ENCODE measurements around the gene AIRE. TPM values are rescaled to one million over a fixed set of nuclear protein-coding genes. Genes with fewer than 3 reads are reported as not detected.
"Not testable (repeated sequence)": the region's sequence is repeated elsewhere in the genome, so short reads cannot be mapped to it uniquely, and the experiment has no call there.

AIRE gene
- total RNA-seq, 1 donor from 2014 or later = 0.72 TPM

GRCh38 chr21:44335266-44336059, 49.8 kb downstream of the AIRE start:
- no peak for DNase-seq (ENCODE audit: low spot score)

GRCh38 chr21:44337449-44337848, 51.8 kb downstream of the AIRE start:
- DNase-seq (ENCODE audit: low spot score) = no peak

GRCh38 chr21:44337941-44338895, 52.5 kb downstream of the AIRE start:
- peak; percentile 64 for DNase-seq (ENCODE audit: low spot score)

- peak; percentile 97 for DNase-seq (ENCODE audit: low spot score)
Measured at GRCh38 chr21:44338971-44339910, 53.6 kb downstream of the AIRE start, which contains the start of gene CFAP410. CFAP410 (minus strand) TSS chr21:44339390; CDS start chr21:44339194, 196 bp downstream.

DNA sequence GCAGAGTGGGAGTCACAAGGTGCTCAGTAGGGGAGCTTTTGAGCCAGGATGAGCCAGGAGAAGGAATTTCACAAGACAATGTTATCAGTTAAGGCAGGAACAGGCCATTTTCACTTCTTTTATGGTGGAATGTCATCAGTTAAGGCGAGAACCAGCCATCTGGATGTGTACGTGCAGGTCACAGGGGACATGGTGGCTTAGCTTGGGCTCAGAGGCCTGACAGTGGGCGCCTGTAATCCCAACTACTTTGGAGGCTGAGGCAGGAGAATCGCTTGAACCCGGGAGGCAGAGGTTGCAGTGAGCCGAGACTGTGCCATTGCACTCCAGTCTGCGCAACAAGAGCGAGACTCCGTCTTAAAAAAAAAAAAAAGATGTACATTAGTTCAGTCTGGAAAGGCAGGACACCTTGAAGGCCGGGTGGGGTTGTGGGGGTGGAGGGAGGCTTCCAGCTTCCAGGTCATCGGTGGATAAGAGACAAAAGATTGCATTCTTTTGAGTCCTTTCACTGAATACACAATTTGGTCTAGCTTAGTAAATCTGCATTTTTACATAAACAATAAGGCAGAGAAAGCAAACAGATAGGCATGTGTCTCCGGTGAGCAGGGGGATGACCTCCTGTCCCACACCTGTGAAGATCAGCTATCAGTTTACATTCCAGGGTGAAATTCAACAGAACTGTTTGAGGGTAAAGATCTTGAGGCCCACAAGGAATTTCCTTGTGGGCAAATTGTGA, 56.2 kb downstream of the AIRE start:
- DNase-seq (ENCODE audit: low spot score) = not testable (repeated sequence)

DNA sequence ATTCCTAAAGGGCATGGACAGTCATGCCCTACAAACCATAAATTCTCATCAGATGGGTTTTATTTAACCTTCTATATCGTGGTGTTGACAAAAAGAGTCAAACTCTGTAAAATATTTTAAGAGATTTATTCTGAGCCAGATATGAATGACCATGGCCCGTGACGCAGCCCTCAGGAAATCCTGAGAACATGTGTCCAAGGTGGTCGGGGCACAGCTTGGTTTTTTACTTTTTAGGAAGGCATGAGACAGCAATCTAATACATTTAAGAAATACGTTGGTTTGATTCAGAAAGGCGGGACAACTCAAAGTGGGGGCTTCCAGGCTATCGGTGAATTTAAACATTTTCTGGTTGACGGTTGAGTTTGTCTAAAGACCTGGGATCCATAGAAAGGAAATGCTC, 57.3 kb downstream of the AIRE start:
- not testable (repeated sequence) for DNase-seq (ENCODE audit: low spot score)

DNA sequence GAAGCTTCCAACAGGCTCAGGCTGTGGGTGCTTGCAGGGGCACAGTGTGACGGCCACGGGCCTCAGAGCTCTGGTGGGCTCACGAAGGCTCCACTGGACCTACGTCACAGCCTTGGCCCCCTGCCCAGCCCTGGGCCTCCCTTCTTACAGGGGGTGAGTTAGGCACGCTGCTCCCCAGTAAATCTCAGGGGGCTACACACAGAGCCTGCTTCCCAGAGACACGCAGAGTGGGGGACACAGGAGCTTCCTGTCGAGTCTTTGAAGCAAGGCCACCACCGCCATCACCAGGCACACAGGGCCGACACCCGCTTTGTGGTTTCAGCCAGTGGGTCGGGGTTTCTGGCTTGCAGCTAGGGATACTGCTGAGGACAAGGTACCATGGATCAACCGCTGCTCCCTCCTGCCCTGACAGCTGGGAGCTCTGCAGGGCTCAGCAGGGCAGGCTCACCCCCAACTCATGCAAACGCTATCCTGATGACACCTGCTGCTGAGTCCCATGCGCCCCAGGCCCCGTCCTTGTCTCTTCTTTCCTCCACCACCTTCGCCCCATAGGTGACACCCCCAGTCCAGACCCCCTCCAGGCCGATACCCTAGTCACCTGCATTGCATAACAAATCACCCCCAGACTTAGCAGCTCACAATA, 59.0 kb downstream of the AIRE start:
- no peak for DNase-seq (ENCODE audit: low spot score)

DNA sequence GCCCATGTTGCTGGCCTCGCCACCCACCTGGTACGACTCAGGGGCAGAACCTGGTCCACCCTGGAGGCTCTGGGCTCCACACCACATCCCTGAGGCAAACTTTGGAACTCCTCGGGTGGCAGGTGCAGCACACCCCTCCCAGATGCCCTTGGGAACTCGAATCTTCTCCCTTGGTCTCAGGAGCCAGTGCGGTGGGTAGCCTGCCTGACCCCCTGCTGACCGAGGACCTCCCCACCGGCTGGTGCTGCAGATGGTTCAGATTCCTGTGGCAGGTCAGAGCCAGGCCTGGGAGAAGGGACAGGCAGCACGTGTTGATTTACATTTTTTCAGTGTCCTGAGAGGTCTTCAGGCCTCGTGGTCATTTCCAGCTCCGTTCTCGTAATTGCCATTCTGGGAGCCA, 59.8 kb downstream of the AIRE start:
- DNase-seq (ENCODE audit: low spot score) = no peak

DNA sequence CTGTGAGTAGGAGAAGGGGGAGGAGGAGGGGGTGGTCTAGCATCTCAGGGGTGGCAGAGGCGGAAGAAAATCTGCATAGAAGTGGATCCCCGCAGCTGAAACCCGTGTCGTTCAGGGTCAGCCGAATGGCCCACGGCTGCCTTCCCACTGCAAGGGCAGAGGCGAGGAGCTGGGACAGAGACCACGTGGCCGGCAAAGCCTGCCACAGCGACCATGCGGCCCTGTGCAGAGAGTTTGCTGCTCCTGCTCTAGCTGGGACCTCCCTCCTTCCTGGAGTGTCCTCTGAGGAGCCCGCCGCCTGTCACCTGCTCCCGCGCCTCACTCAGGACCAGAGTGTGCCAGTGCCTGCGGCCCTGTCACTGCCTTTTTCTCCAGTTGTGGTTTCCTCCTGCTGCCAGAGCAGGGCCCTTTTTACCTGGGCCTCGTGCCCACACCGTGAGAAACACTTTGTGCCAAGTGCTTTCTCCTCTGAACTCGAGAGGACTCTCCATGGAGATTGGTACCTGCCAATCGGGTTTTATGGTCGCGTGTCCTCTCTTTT, 62.3 kb downstream of the AIRE start:
- no peak for DNase-seq (ENCODE audit: low spot score)

Other genes starting within 250 kb of the AIRE start
- gene PWP2, start 178.5 kb upstream of the AIRE start, total RNA-seq (ENCODE audit: insufficient read depth, low replicate concordance) = 3.6 TPM
- 0.48 TPM for gene GATD3, start 152.2 kb upstream of the AIRE start, total RNA-seq (ENCODE audit: insufficient read depth, low replicate concordance)
- 1.9 TPM for gene ICOSLG, start 44.9 kb upstream of the AIRE start, total RNA-seq (ENCODE audit: insufficient read depth, low replicate concordance)
- not detected for gene DNMT3L, start 24.0 kb upstream of the AIRE start, total RNA-seq (ENCODE audit: insufficient read depth, low replicate concordance)
- gene PFKL, start 14.2 kb downstream of the AIRE start, total RNA-seq (ENCODE audit: insufficient read depth, low replicate concordance) = 157 TPM
- 14.4 TPM for gene CFAP410, start 53.5 kb downstream of the AIRE start, total RNA-seq (ENCODE audit: insufficient read depth, low replicate concordance)
- gene TRPM2, start 67.7 kb downstream of the AIRE start, total RNA-seq (ENCODE audit: insufficient read depth, low replicate concordance) = 2.9 TPM
- gene LRRC3, start 169.6 kb downstream of the AIRE start, total RNA-seq (ENCODE audit: insufficient read depth, low replicate concordance) = 4.3 TPM

Data from umbilical cord (tissue), 2 donors.